Pancreas (tissue), 10 donors: ENCODE results near the gene CHRNA4. TPM values are rescaled to one million over a fixed set of nuclear protein-coding genes. Genes with fewer than 3 reads are reported as not detected.

Experiments used
- ATAC-seq, 4 donors: fragments of 200-7000 bp; cut with Tn5 transposase; one replicate each; pipeline versions ENCODE4 v1.8.0 to v1.9.1; 2020; ENCODE audit warnings: mild to moderate bottlenecking in 4 of 4, moderate library complexity in 4 of 4
- DNase-seq, 6 donors: peaks; one replicate each; pipeline ENCODE4 v3.0.0-alpha.2; 2020
- FAIRE-seq: peaks from 2 replicates; lab custom pipeline; 2012; peaks lifted over from hg19 to GRCh38; lab: Jason Lieb, UNC
- H3K27ac ChIP-seq, 4 donors: fragments of 200-600 bp; sonication (generic); 1 replicate in 3 of 4; 2 replicates in 1 of 4; pipeline versions ENCODE4 v1.5.0 to v1.8.0; 2020
- H3K27me3 ChIP-seq, 4 donors: fragments of 200-600 bp; one replicate each; pipeline ENCODE4 v1.8.0; 2021
- H3K36me3 ChIP-seq, 3 donors: fragments of 200-600 bp; sonication (generic) in 1 of 3; one replicate each; pipeline versions ENCODE4 v1.5.0 to v1.8.0; 2020 to 2021
- H3K4me1 ChIP-seq, 3 donors: fragments of 200-600 bp; one replicate each; pipeline ENCODE4 v1.8.0; 2021
- H3K4me3 ChIP-seq, 4 donors: fragments of 200-600 bp; sonication (generic) in 2 of 4; one replicate each; pipeline versions ENCODE4 v1.5.0 to v1.8.0; 2020 to 2021
- H3K9me3 ChIP-seq, 4 donors: fragments of 200-600 bp; one replicate each; pipeline ENCODE4 v1.8.0; 2021
- WGBS, 2 donors: extraction: QIAGEN DNeasy Blood & Tissue Kit; methylation state at CpG; one replicate each; pipeline ENCODE4 v1.1.7; 2013; 5-methylcytosine and 5-hydroxymethylcytosine counted together
- intact Hi-C, 3 donors: fragments of 100-400 bp; cut with DNase I; formaldehyde crosslinking; loops; one replicate each; pipeline versions ENCODE4 v1.11.1 to v1.14.2; 2022
- polyA plus RNA-seq, 2 donors: library from polyadenylated mRNA; stranded (reverse); fragments of 200-250 nt; gene quantifications; one replicate each; pipeline ENCODE4 v1.2.3, GENCODE V29; 2013
- total RNA-seq, 6 donors: library from RNA; stranded (reverse); fragmentation: NEBNext Ultra II Directional in 4 of 6; extraction: Animal tissue kit (Norgen Biotek cat#: 25700) in 4 of 6; gene quantifications; one replicate each; pipeline versions ENCODE4 v1.2.1 to v1.2.4, GENCODE V29; 2021 to 2023
- TF ChIP-seq, protein P1 (sequence below), 4 donors: fragments of 200-600 bp; sonication (generic) in 3 of 4; IDR thresholded peaks; one replicate each; pipeline versions ENCODE4 v1.5.0 to v1.8.0; 2021; ENCODE audit warnings: antibody characterized with exemption in 4 of 4
- donor health status: healthy with polysubstance abuse.
- donor health status: DM: no; HTN: no; CAD: no; lungs with moderate emphysema.
- donor health status: DM: no; HTN: no; CAD: no.
- donor health status: control.
- donor health status: control.
- donor health status: Bipolar disorder and iron deficiency.
- donor health status: DM: yes; HTN: yes; CAD: no.
- donor health status: DM: no; HTN: no; CAD: no.
- donor health status: DM: no; HTN: no; CAD: no.
- donor health status: DM: yes; HTN: yes; CAD: no.

The CHRNA4 gene
- total and polyA plus RNA-seq, 8 donors = 0.02 to 0.47 TPM; not detected in 6

GRCh38 chr20:63368151-63368550 is 7.0 kb upstream of the CHRNA4 start:
- 62 to 64% methylated on average over 8 of the region's 8 CpGs for WGBS, 2 donors
- peaks cover 0 to 7% (median 0%) of the 10 kb centered on the region in 4 donors for H3K27me3 ChIP-seq

DNA sequence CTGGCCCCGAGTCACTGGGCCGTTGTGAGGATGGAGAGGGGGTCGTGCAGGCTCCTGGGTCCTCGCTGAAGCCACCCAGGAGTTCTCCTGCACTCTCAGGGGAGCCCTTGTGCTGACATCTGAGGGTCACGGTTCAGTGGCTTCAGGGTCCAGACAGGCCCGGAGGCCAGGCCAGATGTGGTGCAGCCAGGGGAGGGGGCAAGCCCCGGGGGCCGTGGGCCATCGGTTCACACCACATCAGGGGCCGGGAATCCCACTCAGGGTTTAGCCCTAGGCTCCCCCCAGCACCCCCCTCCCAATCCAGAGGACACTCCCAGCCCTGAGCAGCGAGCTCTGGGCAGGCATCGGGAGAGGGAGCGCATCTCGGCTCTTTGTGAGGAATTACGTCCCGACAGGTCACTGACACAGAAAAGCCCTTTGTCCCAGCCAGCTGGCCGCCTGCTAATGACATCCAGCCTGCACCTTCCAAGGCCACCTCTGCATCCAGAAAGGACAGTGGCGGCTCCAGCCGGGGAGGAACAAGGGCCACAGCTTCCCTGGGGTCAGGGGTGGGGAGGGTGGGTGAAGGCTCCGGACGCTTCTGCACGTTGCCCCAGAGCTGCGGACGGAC is 6.4 kb upstream of the CHRNA4 start:
- no peak for FAIRE-seq
- peak in 2 of 6 donors; percentile 7 to 42 for DNase-seq
- TF ChIP-seq, protein P1, sequence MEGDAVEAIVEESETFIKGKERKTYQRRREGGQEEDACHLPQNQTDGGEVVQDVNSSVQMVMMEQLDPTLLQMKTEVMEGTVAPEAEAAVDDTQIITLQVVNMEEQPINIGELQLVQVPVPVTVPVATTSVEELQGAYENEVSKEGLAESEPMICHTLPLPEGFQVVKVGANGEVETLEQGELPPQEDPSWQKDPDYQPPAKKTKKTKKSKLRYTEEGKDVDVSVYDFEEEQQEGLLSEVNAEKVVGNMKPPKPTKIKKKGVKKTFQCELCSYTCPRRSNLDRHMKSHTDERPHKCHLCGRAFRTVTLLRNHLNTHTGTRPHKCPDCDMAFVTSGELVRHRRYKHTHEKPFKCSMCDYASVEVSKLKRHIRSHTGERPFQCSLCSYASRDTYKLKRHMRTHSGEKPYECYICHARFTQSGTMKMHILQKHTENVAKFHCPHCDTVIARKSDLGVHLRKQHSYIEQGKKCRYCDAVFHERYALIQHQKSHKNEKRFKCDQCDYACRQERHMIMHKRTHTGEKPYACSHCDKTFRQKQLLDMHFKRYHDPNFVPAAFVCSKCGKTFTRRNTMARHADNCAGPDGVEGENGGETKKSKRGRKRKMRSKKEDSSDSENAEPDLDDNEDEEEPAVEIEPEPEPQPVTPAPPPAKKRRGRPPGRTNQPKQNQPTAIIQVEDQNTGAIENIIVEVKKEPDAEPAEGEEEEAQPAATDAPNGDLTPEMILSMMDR (IDR thresholded peaks at IDR 0.05) = no peak
- no peak for ATAC-seq
- Histone ChIP-seq H3K27ac (no peak overlapping the region), H3K36me3 (no peaks in the 10 kb centered on the region), H3K27me3 (peaks cover 0 to 7% (median 0%) of the 10 kb centered on the region in 4 donors), H3K4me3 (no peak overlapping the region), H3K9me3 (no peaks in the 10 kb centered on the region), H3K4me1 (no peaks in the 10 kb centered on the region)
- WGBS, 2 donors = 24 to 30% methylated on average over 21 to 24 of the region's 24 CpGs
- intact Hi-C loops = no loop called here

More at GRCh38 chr20:63368151-63368550, 7.0 kb upstream of the CHRNA4 start:
- H3K36me3 ChIP-seq = no peaks in the 10 kb centered on the region
- ATAC-seq (no peak), FAIRE-seq (no peak), DNase-seq (peak in 2 of 6 donors; percentile 12 to 56)
- H3K4me3 ChIP-seq = no peak overlapping the region
- H3K4me1 ChIP-seq = no peaks in the 10 kb centered on the region
- TF ChIP-seq, protein P1 (IDR thresholded peaks at IDR 0.05) = no peak
- intact Hi-C loops = no loop called here
- H3K9me3 ChIP-seq = no peaks in the 10 kb centered on the region
- H3K27ac ChIP-seq = no peak overlapping the region

DNA sequence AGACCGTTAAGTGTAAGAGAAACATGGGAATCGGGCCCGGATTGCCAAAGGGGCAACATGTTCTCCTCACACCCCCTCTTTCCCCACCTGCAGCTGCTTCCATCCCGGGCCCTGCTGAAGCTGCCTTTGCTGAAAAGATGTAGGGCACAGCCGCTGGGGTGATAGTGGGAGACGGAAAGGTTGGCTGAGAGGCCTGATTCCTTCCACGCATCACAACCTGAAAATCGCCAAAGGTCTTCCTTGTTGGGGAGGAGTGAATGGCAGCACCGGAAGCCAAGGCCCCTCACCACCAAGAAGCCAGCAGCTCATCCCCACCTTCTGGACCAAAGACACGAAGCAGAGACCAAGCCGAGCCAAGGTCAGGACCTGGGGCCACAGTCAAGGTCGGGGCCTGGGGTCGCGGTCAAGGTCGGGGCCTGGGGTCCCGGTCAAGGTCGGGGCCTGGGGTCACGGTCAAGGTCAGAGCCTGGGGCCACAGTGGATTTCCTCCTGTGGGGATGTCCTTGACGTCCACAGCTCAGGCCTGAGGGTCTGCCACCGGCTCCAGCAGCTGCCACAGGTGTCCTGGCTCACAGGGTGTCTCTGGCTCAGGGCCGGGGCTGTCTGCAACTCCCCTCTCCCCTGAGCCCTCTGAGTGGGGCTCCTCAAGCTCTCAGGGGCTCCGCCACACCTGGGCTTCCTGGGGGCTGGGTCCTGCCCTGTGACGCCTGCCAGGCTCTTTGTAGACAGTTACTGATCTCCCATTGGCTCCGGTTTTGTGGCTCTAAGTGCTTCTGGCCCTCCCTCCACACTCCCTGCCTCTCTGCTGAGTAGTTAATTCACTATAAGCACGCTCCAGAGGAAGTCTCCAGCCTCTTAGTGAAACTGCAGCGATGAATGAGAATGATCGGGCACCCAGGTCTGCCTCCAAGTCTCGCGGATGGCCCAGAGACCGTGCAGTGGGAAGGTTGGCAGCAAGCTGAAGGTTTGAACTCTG is 5.5 kb upstream of the CHRNA4 start:
- Histone ChIP-seq H3K27ac (no peak overlapping the region), H3K4me1 (no peaks in the 10 kb centered on the region), H3K4me3 (no peak overlapping the region), H3K9me3 (no peaks in the 10 kb centered on the region), H3K36me3 (no peaks in the 10 kb centered on the region), H3K27me3 (peaks cover 0 to 11% (median 0%) of the 10 kb centered on the region in 4 donors)
- FAIRE-seq (no peak), DNase-seq (peak in 2 of 6 donors; percentile 18 to 41), ATAC-seq (no peak)
- 34 to 46% methylated on average over 30 of the region's 30 CpGs for WGBS, 2 donors
- intact Hi-C loops = no loop called here
- TF ChIP-seq, protein P1 (IDR thresholded peaks at IDR 0.05) = no peak

DNA sequence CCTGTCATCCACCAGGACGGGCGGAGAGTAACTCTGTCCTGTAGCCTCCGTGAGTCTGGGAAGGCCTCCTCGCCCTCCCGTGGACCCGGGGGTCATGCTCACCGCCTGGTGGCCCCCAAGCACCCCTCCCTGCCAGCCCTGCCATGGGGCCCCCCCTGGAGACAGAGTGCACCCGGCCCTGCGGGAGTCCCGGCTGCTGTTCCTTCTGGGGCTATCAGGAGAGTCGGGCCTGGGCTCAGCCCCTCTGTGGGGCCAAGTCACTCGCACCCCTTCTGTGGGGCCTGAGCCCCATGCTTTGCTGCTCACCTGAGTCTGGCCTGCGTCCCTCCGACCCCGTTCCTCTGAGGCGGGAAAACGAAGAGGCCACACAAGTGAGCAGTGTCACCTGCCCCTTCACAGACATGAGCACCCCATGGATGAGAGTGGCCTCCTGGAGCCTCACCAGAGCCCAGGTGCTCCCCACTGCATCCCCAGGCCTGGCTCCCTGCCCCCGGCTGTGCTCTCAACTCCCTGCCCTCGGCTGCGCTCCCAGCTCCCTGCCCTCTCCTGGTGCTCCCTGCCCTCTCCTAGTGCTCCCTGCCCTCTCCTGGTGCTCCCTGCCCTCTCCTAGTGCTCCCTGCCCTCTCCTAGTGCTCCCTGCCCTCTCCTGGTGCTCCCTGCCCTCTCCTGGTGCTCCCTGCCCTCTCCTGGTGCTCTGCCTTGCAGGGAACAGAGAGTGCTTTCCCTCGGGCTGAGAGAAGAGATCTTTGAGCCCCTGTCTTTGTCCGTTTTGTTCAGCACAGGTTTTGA is 4.6 kb upstream of the CHRNA4 start:
- Histone ChIP-seq H3K4me1 (no peaks in the 10 kb centered on the region), H3K36me3 (no peaks in the 10 kb centered on the region), H3K4me3 (no peak overlapping the region), H3K9me3 (no peaks in the 10 kb centered on the region), H3K27ac (no peak overlapping the region), H3K27me3 (peaks cover 0 to 15% (median 0%) of the 10 kb centered on the region in 4 donors)
- intact Hi-C loops = no loop called here
- FAIRE-seq (no peak), ATAC-seq (no peak), DNase-seq (peak in 2 of 6 donors; percentile 3 to 65)
- 56 to 62% methylated on average over 19 to 22 of the region's 22 CpGs for WGBS, 2 donors
- TF ChIP-seq, protein P1 (IDR thresholded peaks at IDR 0.05) = no peak
